HG03520 (cell line): ENCODE measurements around the gene CST7.

Experiments used
- ATAC-seq: cut with Tn5 transposase; IDR thresholded peaks from one replicate; pipeline ENCODE4 v1.9.1; 2021; ENCODE audit warnings: mild to moderate bottlenecking, moderate library complexity; ENCODE audit not compliant: unreplicated experiment

Gene CST7

GRCh38 chr20:24963672-24964505, 14.8 kb downstream of the CST7 start:
- no peak for ATAC-seq

GRCh38 chr20:24964506-24964840, 15.4 kb downstream of the CST7 start:
- no peak for ATAC-seq

GRCh38 chr20:24965065-24965919, 16.2 kb downstream of the CST7 start:
- ATAC-seq, result no peak

- no peak for ATAC-seq
These were observed 17.4 kb downstream of the CST7 start for GRCh38 chr20:24966317-24967012.

- ATAC-seq, result no peak
These were observed 19.3 kb downstream of the CST7 start for GRCh38 chr20:24968278-24968800.

GRCh38 chr20:24969186-24970029, 20.3 kb downstream of the CST7 start:
- no peak for ATAC-seq

GRCh38 chr20:24970030-24970553, 21.0 kb downstream of the CST7 start:
- no peak for ATAC-seq

GRCh38 chr20:24970754-24971153, 21.7 kb downstream of the CST7 start:
- no peak for ATAC-seq

GRCh38 chr20:24971376-24972101, 22.5 kb downstream of the CST7 start:
- ATAC-seq, result no peak

GRCh38 chr20:24972341-24972740, 23.3 kb downstream of the CST7 start:
- no peak for ATAC-seq

- ATAC-seq, result no peak
These were observed 28.3 kb downstream of the CST7 start for GRCh38 chr20:24977336-24977735.

- ATAC-seq, result no peak
These were observed 28.7 kb downstream of the CST7 start for GRCh38 chr20:24977797-24978196.

- ATAC-seq, result no peak
These were observed 29.4 kb downstream of the CST7 start for GRCh38 chr20:24978513-24978912.

GRCh38 chr20:24979036-24979960, 30.2 kb downstream of the CST7 start:
- no peak for ATAC-seq

- no peak for ATAC-seq
These were observed 31.4 kb downstream of the CST7 start for GRCh38 chr20:24980291-24981053.

- no peak for ATAC-seq
These were observed 32.2 kb downstream of the CST7 start for GRCh38 chr20:24981282-24981681.

- no peak for ATAC-seq
These were observed 32.7 kb downstream of the CST7 start for GRCh38 chr20:24981790-24982189.

GRCh38 chr20:24983896-24984295, 34.8 kb downstream of the CST7 start:
- no peak for ATAC-seq
